Activated B cell treated with CpG ODN at 0.5 μM for 24 hours (primary cell): ENCODE data around the gene FAM162A. TPM values are rescaled to one million over a fixed set of nuclear protein-coding genes. Genes with fewer than 3 reads are reported as not detected.

ENCODE experiments used
- ATAC-seq: fragments of 200-7000 bp; cut with Tn5 transposase; one replicate; pipeline ENCODE4 v1.10.0; 2021; ENCODE audit warnings: low read depth, mild to moderate bottlenecking, moderate library complexity
- CTCF ChIA-PET: fragments of 350-600 bp; sonication (Branson Sonifier 250); formaldehyde crosslinking; loops from one replicate; lab custom pipeline; 2021; ENCODE audit warnings: antibody characterized with exemption; lab: Charles Lee
- POLR2A ChIA-PET: fragments of 350-600 bp; sonication (Branson Sonifier 250); formaldehyde crosslinking; loops from one replicate; lab custom pipeline; 2021; ENCODE audit warnings: antibody characterized with exemption; lab: Charles Lee
- DNase-seq: peaks from one replicate; pipeline ENCODE4 v3.0.0; 2022
- H3K27ac Mint-ChIP-seq: one replicate; pipeline ENCODE4 v1.8.0; 2020; ENCODE audit warnings: mixed read lengths
- H3K27me3 Mint-ChIP-seq: one replicate; pipeline ENCODE4 v1.8.0; 2021; ENCODE audit warnings: mixed read lengths
- H3K36me3 Mint-ChIP-seq: one replicate; pipeline ENCODE4 v1.8.0; 2021; ENCODE audit warnings: low read depth, mixed read lengths
- H3K4me1 Mint-ChIP-seq: one replicate; pipeline ENCODE4 v1.8.0; 2021; ENCODE audit warnings: mixed read lengths
- H3K4me3 Mint-ChIP-seq: one replicate; pipeline ENCODE4 v1.8.0; 2020; ENCODE audit warnings: mild to moderate bottlenecking, mixed read lengths
- H3K9me3 Mint-ChIP-seq: one replicate; pipeline ENCODE4 v1.8.0; 2020; ENCODE audit warnings: mixed read lengths
- intact Hi-C: fragments of 100-400 bp; cut with micrococcal nuclease; formaldehyde crosslinking; loops from one replicate; pipeline ENCODE4 v1.15.1; 2024
- total RNA-seq: library from RNA; stranded (reverse); gene quantifications from 2 replicates; pipeline ENCODE4 v1.2.3, GENCODE V29; 2022
- TF ChIP-seq, protein P1 (sequence below): fragments of 200-600 bp; IDR thresholded peaks from one replicate; pipeline ENCODE4 v1.8.0; 2022; ENCODE audit warnings: antibody characterized with exemption, mild to moderate bottlenecking

FAM162A gene
- total RNA-seq, 1 donor from 2014 or later, result 28.5 TPM

DNA sequence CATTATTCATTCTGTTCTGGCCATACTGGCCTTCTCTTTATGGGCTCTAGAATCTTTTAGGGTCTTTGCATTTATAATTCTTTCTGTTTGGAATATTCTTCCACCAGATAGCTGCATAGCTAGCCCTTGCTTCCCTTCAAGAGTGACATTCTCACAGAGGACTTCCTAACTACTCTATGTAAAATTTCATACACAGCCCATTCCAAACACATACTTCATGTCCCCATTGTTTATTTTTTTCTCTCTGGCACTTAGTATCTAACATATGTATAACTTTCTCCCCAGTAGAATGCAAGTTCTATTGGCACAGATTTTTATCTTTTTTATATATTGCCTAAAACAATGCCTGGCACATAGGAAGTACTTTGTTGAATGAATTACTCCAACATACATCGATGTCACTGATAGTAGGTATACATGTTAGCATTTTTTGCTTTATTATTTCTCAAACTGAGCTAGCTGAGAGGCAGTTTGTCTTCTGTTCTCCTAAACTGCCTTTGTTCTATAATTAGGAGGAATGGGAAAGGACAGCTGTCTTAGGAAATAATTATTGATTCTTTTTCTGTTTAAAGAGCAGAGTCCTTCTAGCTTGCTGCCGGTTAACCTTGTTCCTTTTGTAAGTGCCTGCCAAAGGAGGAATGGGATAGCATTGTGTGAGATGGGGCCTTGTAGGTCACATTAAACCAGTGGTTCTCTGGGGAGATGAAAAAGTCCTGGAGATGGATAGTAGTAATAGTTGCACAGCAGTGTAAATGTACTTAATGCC, 7.9 kb downstream of the FAM162A start:
- Mint-ChIP-seq H3K36me3 (peaks cover 8% of the 10 kb centered on the region), H3K4me1 (peaks cover 17% of the 10 kb centered on the region), H3K4me3 (no peak overlapping the region), H3K9me3 (no peaks in the 10 kb centered on the region), H3K27me3 (no peaks in the 10 kb centered on the region), H3K27ac (no peak overlapping the region)
- ATAC-seq (no peak), DNase-seq (no peak)
- intact Hi-C loops, result loop anchor here (2.0 to 5.0 kb wide), 3 partner anchors 23 to 865 kb away; partner anchors contain the start of genes DTX3L and PARP9
- CTCF ChIA-PET, result interaction anchor here (1.6 to 2.2 kb wide), 4 partner anchors 16 to 639 kb away, joined by 6 to 18 read pairs (median 10); partner anchors contain the start of gene WDR5B
- TF ChIP-seq, protein P1, sequence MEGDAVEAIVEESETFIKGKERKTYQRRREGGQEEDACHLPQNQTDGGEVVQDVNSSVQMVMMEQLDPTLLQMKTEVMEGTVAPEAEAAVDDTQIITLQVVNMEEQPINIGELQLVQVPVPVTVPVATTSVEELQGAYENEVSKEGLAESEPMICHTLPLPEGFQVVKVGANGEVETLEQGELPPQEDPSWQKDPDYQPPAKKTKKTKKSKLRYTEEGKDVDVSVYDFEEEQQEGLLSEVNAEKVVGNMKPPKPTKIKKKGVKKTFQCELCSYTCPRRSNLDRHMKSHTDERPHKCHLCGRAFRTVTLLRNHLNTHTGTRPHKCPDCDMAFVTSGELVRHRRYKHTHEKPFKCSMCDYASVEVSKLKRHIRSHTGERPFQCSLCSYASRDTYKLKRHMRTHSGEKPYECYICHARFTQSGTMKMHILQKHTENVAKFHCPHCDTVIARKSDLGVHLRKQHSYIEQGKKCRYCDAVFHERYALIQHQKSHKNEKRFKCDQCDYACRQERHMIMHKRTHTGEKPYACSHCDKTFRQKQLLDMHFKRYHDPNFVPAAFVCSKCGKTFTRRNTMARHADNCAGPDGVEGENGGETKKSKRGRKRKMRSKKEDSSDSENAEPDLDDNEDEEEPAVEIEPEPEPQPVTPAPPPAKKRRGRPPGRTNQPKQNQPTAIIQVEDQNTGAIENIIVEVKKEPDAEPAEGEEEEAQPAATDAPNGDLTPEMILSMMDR, result no peak
- POLR2A ChIA-PET, result no interaction called here

DNA sequence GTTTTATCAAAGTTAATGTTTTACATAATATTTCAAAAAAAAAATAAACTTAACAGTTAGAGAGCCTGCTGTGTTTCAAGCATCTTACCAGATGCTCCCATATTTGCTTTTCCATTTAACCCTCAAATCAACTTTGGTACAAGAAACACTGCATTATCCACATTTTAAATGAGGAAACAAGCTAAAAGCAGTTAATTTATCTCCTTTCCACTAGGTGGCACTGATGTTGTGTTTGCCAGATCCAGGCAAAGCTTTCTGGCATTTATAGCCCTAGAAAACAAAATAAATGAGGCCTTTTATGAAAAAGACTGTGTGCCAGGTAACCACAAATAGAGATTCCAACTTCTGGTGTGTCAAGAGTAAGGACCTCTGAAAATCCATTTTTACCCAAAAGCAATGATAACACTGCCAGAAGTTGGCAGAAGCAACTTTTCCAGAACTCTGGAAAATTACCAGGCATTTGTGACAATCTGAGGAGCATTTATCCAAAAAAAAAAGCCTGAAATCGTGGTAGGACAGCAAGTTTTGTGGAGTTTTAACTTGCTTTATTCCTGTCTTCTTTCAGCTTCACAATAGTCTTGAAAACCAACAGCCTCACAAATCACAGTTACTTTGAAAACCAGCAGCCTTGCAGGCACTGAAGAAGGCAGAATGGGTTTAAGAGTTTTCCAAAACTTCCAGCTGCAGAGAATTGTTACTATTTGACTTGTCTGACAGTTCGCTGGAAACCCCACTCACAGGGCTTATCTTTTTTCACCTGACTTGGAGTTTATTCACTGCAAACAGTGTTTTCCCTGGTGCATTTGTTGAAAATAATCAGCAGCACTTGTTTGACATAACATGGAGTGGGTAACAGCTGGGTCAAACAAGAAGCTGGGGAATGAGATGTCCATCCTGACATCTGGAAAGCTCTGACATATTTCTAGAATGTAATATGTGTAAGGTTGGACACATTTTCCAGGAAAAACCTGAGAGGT, 9.2 kb downstream of the FAM162A start:
- ATAC-seq (no peak), DNase-seq (no peak)

DNA sequence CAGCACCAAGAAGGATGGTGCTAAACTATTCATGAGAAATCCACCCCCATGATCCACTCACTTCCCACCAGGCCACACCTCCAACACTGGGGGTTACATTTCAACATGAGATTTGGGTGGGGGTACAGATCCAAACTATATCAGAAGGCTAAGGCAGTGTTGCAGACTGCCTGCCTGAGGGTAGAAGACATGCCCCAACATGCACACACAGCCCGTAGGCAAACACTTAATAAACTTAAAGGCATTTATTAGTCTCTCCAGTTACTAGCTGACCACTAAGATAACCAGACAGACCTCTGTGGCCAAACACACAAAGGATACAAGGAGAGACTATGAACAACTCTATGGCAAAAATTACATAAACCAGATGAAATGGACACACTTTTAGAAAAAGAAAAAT, 10.2 kb downstream of the FAM162A start:
- H3K27ac Mint-ChIP-seq, result no peak overlapping the region
- TF ChIP-seq, protein P1, result no peak
- H3K4me3 Mint-ChIP-seq, result no peak overlapping the region
- ATAC-seq (no peak), DNase-seq (no peak)
- no peaks in the 10 kb centered on the region for H3K9me3 Mint-ChIP-seq
- intact Hi-C loops, result loop anchor here (5.0 kb wide), 2 partner anchors 168 to 863 kb away; partner anchors contain the start of genes DTX3L and PARP9
- CTCF ChIA-PET, result interaction anchor here (0.7 to 2.0 kb wide), 6 partner anchors 10 to 633 kb away, joined by 3 to 16 read pairs (median 7); partner anchors contain the start of genes FAM162A and SEMA5B
- peaks cover 4% of the 10 kb centered on the region for H3K36me3 Mint-ChIP-seq
- H3K27me3 Mint-ChIP-seq, result no peaks in the 10 kb centered on the region
- POLR2A ChIA-PET, result no interaction called here
- H3K4me1 Mint-ChIP-seq, result peaks cover 6% of the 10 kb centered on the region

More for the DNA sequence above, 9.2 kb downstream of the FAM162A start:
- Mint-ChIP-seq H3K9me3 (no peaks in the 10 kb centered on the region), H3K27me3 (no peaks in the 10 kb centered on the region), H3K36me3 (peaks cover 4% of the 10 kb centered on the region), H3K4me3 (no peak overlapping the region), H3K27ac (no peak overlapping the region), H3K4me1 (peaks cover 15% of the 10 kb centered on the region)
- TF ChIP-seq, protein P1, result peak; percentile 87
- intact Hi-C loops, result loop anchor here (1.0 to 5.0 kb wide), 5 partner anchors 22 to 864 kb away; partner anchors contain the start of genes DTX3L and PARP9
- ChIA-PET POLR2A (interaction anchor here (0.6 to 1.4 kb wide), 5 partner anchors 9 to 719 kb away, joined by 3 to 8 read pairs (median 4); partner anchors contain the start of genes FAM162A, KPNA1 and WDR5B), CTCF (interaction anchor here (0.6 to 2.2 kb wide), 27 partner anchors 9 to 1167 kb away, joined by 3 to 18 read pairs (median 4); partner anchors contain the start of genes FAM162A, POLQ, SEMA5B and WDR5B)

DNA sequence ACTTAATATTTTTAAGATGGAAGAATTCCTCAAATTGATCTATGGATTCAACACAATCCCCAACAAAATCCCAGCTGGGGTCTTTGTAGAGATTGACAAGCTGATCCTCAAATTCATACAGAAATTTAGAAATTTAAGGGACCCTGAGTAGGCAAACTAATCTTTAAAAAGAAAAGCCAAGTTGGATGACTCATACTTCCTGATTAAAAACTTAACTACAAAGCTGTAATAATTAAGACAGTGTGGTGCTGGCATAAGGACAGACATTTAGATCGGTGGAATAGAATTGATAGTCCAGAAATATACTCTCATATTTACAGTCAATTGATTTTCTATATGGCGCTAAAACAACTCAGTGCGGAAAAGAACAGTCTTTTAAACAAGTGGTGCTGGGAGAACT, 11.6 kb downstream of the FAM162A start:
- Mint-ChIP-seq H3K9me3 (no peaks in the 10 kb centered on the region), H3K27me3 (no peaks in the 10 kb centered on the region), H3K27ac (no peak overlapping the region), H3K4me1 (peaks cover 5% of the 10 kb centered on the region), H3K4me3 (no peak overlapping the region), H3K36me3 (peaks cover 4% of the 10 kb centered on the region)
- CTCF ChIA-PET, result interaction anchor here (1.0 kb wide), 1 partner anchor 11 kb away, joined by 3 read pairs; the partner anchor contains the start of gene FAM162A
- intact Hi-C loops, result no loop called here
- POLR2A ChIA-PET, result no interaction called here
- DNase-seq, result no peak
- TF ChIP-seq, protein P1, result no peak
- ATAC-seq, result no peak
